ENCODE measurements around the gene IL23A.

Gene IL23A

DNA sequence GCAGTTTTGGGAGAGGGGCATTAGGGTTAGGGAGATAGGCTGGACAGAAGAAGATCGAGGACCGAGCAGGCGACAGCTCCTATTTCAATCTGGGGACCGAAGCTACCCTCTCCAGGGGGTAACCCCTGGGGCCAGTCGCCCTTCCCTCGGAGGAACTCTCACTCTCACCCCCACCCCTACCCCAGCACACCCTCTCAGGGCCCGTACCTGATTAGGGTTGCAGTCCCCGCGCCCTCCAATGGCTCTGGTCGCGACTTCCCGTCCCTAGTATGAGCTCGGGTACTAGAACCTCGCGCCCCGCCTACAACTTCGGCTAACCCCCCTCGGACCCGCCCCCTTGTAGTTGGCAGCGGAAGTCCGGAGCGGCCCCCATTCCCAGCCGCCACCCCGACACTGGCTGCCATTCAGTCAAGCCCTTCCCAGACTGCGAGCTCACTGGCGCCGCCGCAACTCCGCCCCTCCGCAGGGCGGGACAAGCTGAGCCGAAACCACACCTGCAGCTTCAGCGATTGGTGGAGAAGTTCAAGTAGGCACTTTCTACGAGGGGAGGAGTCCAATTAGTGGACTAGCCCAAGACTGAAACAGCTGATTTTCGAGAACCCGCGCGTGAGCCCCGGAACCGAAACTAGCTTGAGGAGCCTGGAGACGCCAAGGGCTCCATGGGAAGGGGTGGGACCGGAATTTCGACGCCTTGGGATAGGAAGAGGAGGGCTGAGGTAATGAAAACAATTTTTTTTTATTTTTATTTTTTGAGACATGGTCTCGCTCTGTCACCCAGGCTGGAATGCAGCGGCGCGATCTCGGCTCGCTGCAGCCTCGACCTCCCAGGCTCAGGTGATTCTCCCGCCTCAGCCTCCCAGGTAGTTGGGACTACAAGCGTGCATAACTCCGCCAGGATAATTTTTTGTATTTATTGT, 21.4 kb downstream of the IL23A start, which contains the start of gene STAT2:
STAT2 (minus strand) TSS at position 257 of the 917 bp plus-strand sequence. CDS start 3,536 bp downstream, outside the sequence.
- WGBS, 2 experiments: 0% methylated on average over 54 of the region's 54 CpGs
- peaks cover 9% of the 10 kb centered on the region for H3K4me1 ChIP-seq (ENCODE audit: control insufficient read depth, insufficient read depth, low read length)
- no peak within 1 kb of the TSS for H3K27ac ChIP-seq (ENCODE audit: insufficient read depth, low read depth, low read length, poor library complexity, severe bottlenecking)
- H3K9me3 ChIP-seq (ENCODE audit: control insufficient read depth, low read length): no peaks in the 10 kb centered on the region
- peaks cover 12% of the 10 kb centered on the region for H3K27me3 ChIP-seq (ENCODE audit: control insufficient read depth, insufficient read depth, low read length, poor library complexity, severe bottlenecking)
- peak within 1 kb of the TSS; percentile 69 for H3K4me3 ChIP-seq (ENCODE audit: insufficient read depth, low read depth, low read length)
- H3K36me3 ChIP-seq (ENCODE audit: control insufficient read depth, insufficient read depth, low read length): peaks cover 12% of the 10 kb centered on the region

DNA sequence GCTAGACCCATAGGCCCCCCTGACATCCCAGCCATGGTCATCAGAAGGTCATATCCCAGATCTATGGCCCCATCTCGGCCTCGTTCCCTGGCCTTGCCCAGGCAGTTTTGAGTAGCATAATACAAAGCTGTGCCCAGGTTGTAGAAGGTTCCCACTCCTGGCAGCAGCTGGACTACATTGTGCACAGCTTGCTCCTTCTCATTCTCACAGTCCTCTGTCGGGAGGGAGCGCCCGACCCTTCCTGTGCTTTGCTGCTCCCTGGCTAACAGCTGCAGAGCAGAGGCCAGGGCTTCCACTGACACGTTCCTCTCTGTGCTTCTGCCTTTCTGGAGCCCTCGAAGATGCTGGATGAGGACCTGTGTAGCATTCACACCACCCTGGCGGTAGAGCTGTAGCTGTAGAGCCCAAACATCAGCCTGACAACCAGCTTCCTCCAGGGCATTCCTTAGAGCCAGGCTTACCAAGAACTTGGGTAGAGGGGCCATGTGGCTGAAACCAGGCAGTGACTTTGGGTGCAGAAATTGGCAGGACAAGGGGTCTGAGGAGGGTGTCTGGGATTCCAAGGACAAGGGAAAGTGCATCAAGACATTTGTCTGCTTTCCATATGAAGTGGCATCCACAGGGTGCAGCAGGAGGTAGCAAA, 22.9 kb downstream of the IL23A start:
- Histone ChIP-seq H3K9me3 (ENCODE audit: control insufficient read depth, low read length) (no peaks in the 10 kb centered on the region), H3K27me3 (ENCODE audit: control insufficient read depth, insufficient read depth, low read length, poor library complexity, severe bottlenecking) (peaks cover 12% of the 10 kb centered on the region), H3K4me3 (ENCODE audit: insufficient read depth, low read depth, low read length) (no peak overlapping the region), H3K4me1 (ENCODE audit: control insufficient read depth, insufficient read depth, low read length) (peaks cover 9% of the 10 kb centered on the region), H3K36me3 (ENCODE audit: control insufficient read depth, insufficient read depth, low read length) (no peaks in the 10 kb centered on the region), H3K27ac (ENCODE audit: insufficient read depth, low read depth, low read length, poor library complexity, severe bottlenecking) (no peak overlapping the region)
- 87 to 89% methylated on average over 8 of the region's 8 CpGs for WGBS, 2 experiments

- Histone ChIP-seq H3K27me3 (ENCODE audit: control insufficient read depth, insufficient read depth, low read length, poor library complexity, severe bottlenecking) (peaks cover 12% of the 10 kb centered on the region), H3K36me3 (ENCODE audit: control insufficient read depth, insufficient read depth, low read length) (no peaks in the 10 kb centered on the region), H3K4me1 (ENCODE audit: control insufficient read depth, insufficient read depth, low read length) (peaks cover 9% of the 10 kb centered on the region), H3K27ac (ENCODE audit: insufficient read depth, low read depth, low read length, poor library complexity, severe bottlenecking) (no peak within 1 kb of the TSS), H3K9me3 (ENCODE audit: control insufficient read depth, low read length) (no peaks in the 10 kb centered on the region), H3K4me3 (ENCODE audit: insufficient read depth, low read depth, low read length) (no peak within 1 kb of the TSS)
- WGBS, 2 experiments: 87 to 93% methylated on average over 10 of the region's 10 CpGs
Observed at GRCh38 chr12:56362130-56363059, 23.7 kb downstream of the IL23A start, which contains the start of gene APOF. APOF (minus strand) TSS chr12:56362857; CDS start chr12:56362745, 112 bp downstream.

DNA sequence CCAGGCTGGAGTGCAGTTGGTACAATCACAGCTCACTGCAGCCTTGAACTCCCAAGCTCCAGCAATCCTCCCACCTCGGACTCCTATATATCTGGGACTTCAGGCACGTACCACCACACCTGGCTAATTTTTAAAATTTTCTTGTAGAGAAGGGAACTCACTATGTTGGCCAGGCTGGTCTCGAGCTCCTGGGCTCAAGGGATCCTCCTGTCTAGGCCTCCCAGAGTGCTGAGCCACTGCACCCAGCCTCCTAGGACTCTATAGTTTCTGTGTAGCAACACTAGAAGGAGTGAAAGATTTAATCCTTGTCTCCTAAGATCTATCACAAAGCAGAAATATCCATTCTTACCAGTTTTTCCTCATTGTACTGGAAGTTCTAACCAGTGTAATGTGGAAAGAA, 28.3 kb downstream of the IL23A start:
- no peak overlapping the region for H3K27ac ChIP-seq (ENCODE audit: insufficient read depth, low read depth, low read length, poor library complexity, severe bottlenecking)
- WGBS, 2 experiments: 87 to 93% methylated on average over 3 of the region's 3 CpGs
- H3K4me3 ChIP-seq (ENCODE audit: insufficient read depth, low read depth, low read length): no peak overlapping the region
- H3K4me1 ChIP-seq (ENCODE audit: control insufficient read depth, insufficient read depth, low read length): no peaks in the 10 kb centered on the region
- H3K27me3 ChIP-seq (ENCODE audit: control insufficient read depth, insufficient read depth, low read length, poor library complexity, severe bottlenecking): peaks cover 3% of the 10 kb centered on the region
- H3K9me3 ChIP-seq (ENCODE audit: control insufficient read depth, low read length): no peaks in the 10 kb centered on the region
- no peaks in the 10 kb centered on the region for H3K36me3 ChIP-seq (ENCODE audit: control insufficient read depth, insufficient read depth, low read length)

DNA sequence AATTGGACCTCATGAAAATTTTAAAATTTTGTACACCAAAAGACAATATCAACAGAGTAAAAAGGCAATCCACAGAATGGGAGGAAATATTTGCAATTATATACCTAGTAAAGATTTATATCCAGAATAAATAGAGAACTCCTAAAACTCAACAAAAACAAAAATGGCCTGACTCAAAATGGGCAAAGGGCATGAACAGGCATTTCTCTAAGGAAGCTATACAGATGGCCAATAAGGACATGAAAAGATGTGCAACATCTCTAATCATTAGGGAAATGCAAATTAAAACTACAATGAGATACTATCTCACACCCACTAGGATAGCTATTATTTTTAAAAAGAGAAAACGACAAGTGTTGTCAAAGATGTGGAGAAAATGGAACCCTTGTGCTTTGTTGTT, 34.8 kb downstream of the IL23A start:
- no peak overlapping the region for H3K27ac ChIP-seq (ENCODE audit: insufficient read depth, low read depth, low read length, poor library complexity, severe bottlenecking)
- no peaks in the 10 kb centered on the region for H3K9me3 ChIP-seq (ENCODE audit: control insufficient read depth, low read length)
- H3K4me3 ChIP-seq (ENCODE audit: insufficient read depth, low read depth, low read length): no peak overlapping the region
- H3K36me3 ChIP-seq (ENCODE audit: control insufficient read depth, insufficient read depth, low read length): no peaks in the 10 kb centered on the region
- H3K4me1 ChIP-seq (ENCODE audit: control insufficient read depth, insufficient read depth, low read length): no peaks in the 10 kb centered on the region
- no peaks in the 10 kb centered on the region for H3K27me3 ChIP-seq (ENCODE audit: control insufficient read depth, insufficient read depth, low read length, poor library complexity, severe bottlenecking)
- 91 to 93% methylated on average over 1 of the region's 1 CpG for WGBS, 2 experiments

DNA sequence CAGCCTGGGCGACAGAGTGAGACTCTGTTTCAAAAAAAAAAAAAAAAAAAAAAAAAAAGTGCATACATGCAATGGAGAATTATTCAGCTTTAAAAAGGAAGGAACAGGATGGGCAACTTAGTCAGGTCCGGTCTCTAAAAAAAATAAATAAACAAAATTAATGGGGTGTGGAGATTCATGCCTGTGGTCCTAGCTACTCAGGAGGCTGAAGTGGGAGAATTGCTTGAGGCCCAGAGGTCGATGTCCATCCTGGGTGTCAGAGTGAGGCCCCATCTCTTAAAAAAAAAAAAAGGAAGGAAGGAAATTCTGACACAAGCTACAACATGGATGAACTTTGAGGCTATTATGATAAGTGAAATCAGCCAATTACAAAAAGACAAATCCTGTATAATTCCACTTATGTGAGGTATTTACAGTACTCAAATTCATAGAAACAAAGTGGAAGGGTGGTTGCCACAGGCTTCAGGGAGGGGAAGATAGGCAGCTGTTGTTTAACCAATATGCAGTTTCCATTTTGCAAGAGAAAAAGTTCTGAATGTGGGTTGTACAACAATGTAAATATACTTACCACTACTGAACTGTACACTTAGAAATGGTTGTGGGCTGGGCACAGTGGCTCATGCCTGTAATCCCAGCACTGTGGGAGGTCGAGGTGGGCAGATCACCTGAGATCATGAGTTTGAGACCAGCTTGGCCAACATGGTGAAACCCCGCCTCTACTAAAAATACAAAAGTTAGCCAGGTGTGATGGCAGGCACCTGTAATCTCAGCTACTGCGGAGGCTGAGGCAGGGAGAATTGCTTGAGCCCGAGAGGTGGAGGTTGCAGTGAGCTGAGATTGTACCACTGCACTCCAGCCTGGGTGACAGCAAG, 36.3 kb downstream of the IL23A start:
- 90 to 94% methylated on average over 6 to 7 of the region's 7 CpGs for WGBS, 2 experiments
- no peak overlapping the region for H3K4me3 ChIP-seq (ENCODE audit: insufficient read depth, low read depth, low read length)
- H3K9me3 ChIP-seq (ENCODE audit: control insufficient read depth, low read length): no peaks in the 10 kb centered on the region
- no peak overlapping the region for H3K27ac ChIP-seq (ENCODE audit: insufficient read depth, low read depth, low read length, poor library complexity, severe bottlenecking)
- no peaks in the 10 kb centered on the region for H3K36me3 ChIP-seq (ENCODE audit: control insufficient read depth, insufficient read depth, low read length)
- H3K27me3 ChIP-seq (ENCODE audit: control insufficient read depth, insufficient read depth, low read length, poor library complexity, severe bottlenecking): no peaks in the 10 kb centered on the region
- no peaks in the 10 kb centered on the region for H3K4me1 ChIP-seq (ENCODE audit: control insufficient read depth, insufficient read depth, low read length)

DNA sequence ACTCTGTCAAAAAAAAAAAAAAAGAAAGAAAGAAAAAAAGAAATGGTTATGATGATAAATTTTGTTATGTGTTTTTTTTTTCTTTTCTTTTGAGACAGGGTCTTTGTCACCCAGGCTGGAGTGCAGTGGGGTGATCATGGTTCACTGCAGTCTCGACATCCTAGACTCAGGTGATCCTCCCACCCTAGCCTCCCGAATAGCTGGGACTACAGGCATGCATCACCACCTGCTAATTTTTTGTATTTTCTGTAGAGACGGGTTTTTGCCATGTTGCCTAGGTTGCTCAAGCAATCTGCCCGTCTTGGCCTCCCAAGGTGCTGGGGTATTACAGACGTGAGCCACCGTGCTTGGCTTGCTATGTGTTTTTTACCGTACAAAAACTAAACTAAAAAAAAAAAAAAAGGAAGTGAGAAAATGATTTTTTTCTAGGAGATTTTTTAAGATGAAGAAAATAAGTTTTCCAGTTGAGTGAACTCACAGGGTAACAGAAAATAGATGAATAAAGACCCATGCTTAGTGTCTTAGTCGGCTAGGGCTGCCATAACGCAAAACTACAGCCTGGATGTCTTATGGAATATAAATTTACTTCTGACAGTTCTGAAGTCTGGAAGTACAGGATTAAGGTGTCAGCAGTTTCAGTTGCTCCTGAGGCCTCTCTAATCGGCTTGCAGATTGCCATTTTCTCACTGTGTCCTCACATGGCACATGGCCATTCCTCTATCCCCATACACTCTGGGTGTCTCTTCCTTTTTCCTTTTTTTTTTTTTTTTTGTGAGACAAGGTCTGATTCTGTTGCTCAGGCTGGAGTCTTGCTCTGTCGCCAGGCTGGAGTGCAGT, 37.1 kb downstream of the IL23A start:
- H3K4me3 ChIP-seq (ENCODE audit: insufficient read depth, low read depth, low read length): no peak overlapping the region
- WGBS, 2 experiments: 90 to 93% methylated on average over 8 to 11 of the region's 11 CpGs
- H3K27me3 ChIP-seq (ENCODE audit: control insufficient read depth, insufficient read depth, low read length, poor library complexity, severe bottlenecking): no peaks in the 10 kb centered on the region
- H3K9me3 ChIP-seq (ENCODE audit: control insufficient read depth, low read length): no peaks in the 10 kb centered on the region
- no peak overlapping the region for H3K27ac ChIP-seq (ENCODE audit: insufficient read depth, low read depth, low read length, poor library complexity, severe bottlenecking)
- no peaks in the 10 kb centered on the region for H3K4me1 ChIP-seq (ENCODE audit: control insufficient read depth, insufficient read depth, low read length)
- H3K36me3 ChIP-seq (ENCODE audit: control insufficient read depth, insufficient read depth, low read length): no peaks in the 10 kb centered on the region

DNA sequence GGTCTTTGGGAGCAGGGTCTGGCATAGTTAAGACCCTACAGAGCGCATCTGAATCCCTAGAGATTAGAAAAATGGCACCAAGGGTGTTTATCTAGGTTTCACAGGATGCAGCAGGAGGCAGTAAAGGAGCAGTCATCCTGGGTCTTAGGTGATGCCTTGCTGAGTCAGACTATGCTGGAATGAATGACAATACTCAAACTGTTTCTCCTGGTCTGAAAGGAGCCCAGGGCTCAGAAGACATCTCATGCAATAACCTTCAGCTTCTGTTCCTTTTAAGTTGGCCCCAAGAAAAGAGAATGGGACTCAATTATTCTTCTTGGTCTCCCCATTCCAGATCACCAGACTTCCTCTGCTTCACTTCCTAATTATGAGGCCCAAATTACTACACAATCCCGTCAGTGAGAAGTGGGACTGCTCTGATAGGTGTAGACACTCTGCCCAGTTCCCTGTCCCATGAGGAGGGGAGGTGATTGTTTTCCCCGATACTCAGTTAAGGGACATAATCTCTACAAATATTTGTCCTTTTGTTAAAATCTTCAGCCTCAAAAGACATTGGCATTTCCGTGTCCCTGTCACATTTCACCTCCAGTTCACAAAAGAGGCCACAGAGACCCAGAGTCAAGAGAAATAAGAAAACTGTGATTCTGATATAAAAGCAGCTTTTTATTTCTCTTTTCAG, 38.8 kb downstream of the IL23A start:
- no peak overlapping the region for H3K4me3 ChIP-seq (ENCODE audit: insufficient read depth, low read depth, low read length)
- no peaks in the 10 kb centered on the region for H3K27me3 ChIP-seq (ENCODE audit: control insufficient read depth, insufficient read depth, low read length, poor library complexity, severe bottlenecking)
- 84 to 95% methylated on average over 3 to 4 of the region's 4 CpGs for WGBS, 2 experiments
- H3K4me1 ChIP-seq (ENCODE audit: control insufficient read depth, insufficient read depth, low read length): no peaks in the 10 kb centered on the region
- H3K36me3 ChIP-seq (ENCODE audit: control insufficient read depth, insufficient read depth, low read length): no peaks in the 10 kb centered on the region
- H3K9me3 ChIP-seq (ENCODE audit: control insufficient read depth, low read length): no peaks in the 10 kb centered on the region
- no peak overlapping the region for H3K27ac ChIP-seq (ENCODE audit: insufficient read depth, low read depth, low read length, poor library complexity, severe bottlenecking)

Measured in ectodermal cell (in vitro differentiated cells).